ENCODE measurements around the gene ADGRG1. TPM values are rescaled to one million over a fixed set of nuclear protein-coding genes. Genes with fewer than 3 reads are reported as not detected.

The ADGRG1 gene
- total RNA-seq, 1 experiment from 2014 or later, result 20.6 TPM

GRCh38 chr16:57682809-57683635 is 54.6 kb downstream of the ADGRG1 start:
- no peak for DNase-seq (ENCODE audit: low read depth)

GRCh38 chr16:57683636-57684545 is 55.5 kb downstream of the ADGRG1 start:
- no peak for DNase-seq (ENCODE audit: low read depth)

GRCh38 chr16:57684626-57685358 is 56.4 kb downstream of the ADGRG1 start:
- DNase-seq (ENCODE audit: low read depth), result no peak

- no peak for DNase-seq (ENCODE audit: low read depth)
Measured at GRCh38 chr16:57685633-57686032, 57.2 kb downstream of the ADGRG1 start.

GRCh38 chr16:57686577-57686976 is 58.1 kb downstream of the ADGRG1 start:
- no peak for DNase-seq (ENCODE audit: low read depth)

GRCh38 chr16:57687363-57687929 is 59.0 kb downstream of the ADGRG1 start:
- DNase-seq (ENCODE audit: low read depth), result no peak

GRCh38 chr16:57688487-57688986 is 60.1 kb downstream of the ADGRG1 start:
- no peak for DNase-seq (ENCODE audit: low read depth)

- no peak for DNase-seq (ENCODE audit: low read depth)
Measured at GRCh38 chr16:57688987-57689761, 60.7 kb downstream of the ADGRG1 start.

- no peak for DNase-seq (ENCODE audit: low read depth)
Measured at GRCh38 chr16:57689762-57690558, 61.5 kb downstream of the ADGRG1 start.

GRCh38 chr16:57690782-57691471 is 62.5 kb downstream of the ADGRG1 start:
- no peak for DNase-seq (ENCODE audit: low read depth)

- DNase-seq (ENCODE audit: low read depth), result no peak
Measured at GRCh38 chr16:57692636-57693035, 64.2 kb downstream of the ADGRG1 start.

- no peak for DNase-seq (ENCODE audit: low read depth)
Measured at GRCh38 chr16:57693550-57693949, 65.1 kb downstream of the ADGRG1 start.

- no peak for DNase-seq (ENCODE audit: low read depth)
Measured at GRCh38 chr16:57694231-57694724, 65.8 kb downstream of the ADGRG1 start.

GRCh38 chr16:57694725-57695679 is 66.6 kb downstream of the ADGRG1 start, which contains the start of gene DRC7:
Gene DRC7 (plus strand): TSS chr16:57694806. CDS start chr16:57697950, 3,144 bp downstream.
- DNase-seq (ENCODE audit: low read depth), result peak; percentile 69

GRCh38 chr16:57695680-57696069 is 67.2 kb downstream of the ADGRG1 start:
- no peak for DNase-seq (ENCODE audit: low read depth)

- no peak for DNase-seq (ENCODE audit: low read depth)
Measured at GRCh38 chr16:57696240-57696639, 67.8 kb downstream of the ADGRG1 start.

GRCh38 chr16:57697896-57698537 is 69.6 kb downstream of the ADGRG1 start:
- DNase-seq (ENCODE audit: low read depth), result no peak

Measured in M059J (cell line).